Activated naive CD8-positive, alpha-beta T cell treated with anti-CD3 and anti-CD28 coated beads, Interleukin-2, amount 50 U/mL, for 16 hours (primary cell): ENCODE measurements around the gene VDAC2.

Experiments used
- DNase-seq: peaks from one replicate; pipeline ENCODE4 v3.0.0-alpha.2; 2020; ENCODE audit warnings: low read depth, low spot score

VDAC2 gene

DNA sequence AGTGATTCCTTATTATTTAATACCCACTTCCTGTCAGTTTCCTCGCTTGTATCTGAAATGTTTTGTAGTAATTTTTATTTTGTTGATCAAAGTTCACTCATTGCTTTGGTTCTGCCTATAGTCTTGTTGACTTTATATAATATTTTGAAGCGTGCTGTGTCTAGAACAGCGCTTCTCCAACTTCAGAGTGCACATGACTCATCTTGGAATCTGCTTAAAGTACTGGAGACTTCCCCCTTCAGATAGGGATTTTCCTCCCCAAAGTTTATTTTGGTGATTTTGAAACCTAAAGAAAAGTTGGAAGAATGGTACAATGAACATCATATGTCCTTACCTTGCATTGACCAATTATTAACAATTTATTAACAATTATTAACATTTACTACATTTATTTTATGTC, 19.4 kb downstream of the VDAC2 start:
- no peak for DNase-seq

DNA sequence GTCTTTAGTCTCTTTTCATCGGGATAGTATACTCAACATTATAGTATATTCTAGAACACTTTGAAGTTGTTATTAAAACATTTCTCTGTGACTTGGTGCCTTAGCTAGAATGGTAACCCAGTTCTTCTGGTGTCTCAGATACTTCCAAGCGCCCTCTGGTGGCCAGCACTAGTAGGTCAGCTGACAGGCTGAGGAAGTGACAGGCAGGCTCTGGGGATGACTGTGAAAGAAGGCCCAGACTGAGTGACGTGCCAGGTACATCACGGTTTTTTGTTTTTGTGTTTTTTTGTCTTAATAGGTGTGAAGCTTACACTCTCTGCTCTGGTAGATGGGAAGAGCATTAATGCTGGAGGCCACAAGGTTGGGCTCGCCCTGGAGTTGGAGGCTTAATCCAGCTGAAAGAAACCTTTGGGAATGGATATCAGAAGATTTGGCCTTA, 20.0 kb downstream of the VDAC2 start:
- DNase-seq: peak; percentile 85

- DNase-seq: no peak
Observed at GRCh38 chr10:75231672-75232581, 21.3 kb downstream of the VDAC2 start.

DNA sequence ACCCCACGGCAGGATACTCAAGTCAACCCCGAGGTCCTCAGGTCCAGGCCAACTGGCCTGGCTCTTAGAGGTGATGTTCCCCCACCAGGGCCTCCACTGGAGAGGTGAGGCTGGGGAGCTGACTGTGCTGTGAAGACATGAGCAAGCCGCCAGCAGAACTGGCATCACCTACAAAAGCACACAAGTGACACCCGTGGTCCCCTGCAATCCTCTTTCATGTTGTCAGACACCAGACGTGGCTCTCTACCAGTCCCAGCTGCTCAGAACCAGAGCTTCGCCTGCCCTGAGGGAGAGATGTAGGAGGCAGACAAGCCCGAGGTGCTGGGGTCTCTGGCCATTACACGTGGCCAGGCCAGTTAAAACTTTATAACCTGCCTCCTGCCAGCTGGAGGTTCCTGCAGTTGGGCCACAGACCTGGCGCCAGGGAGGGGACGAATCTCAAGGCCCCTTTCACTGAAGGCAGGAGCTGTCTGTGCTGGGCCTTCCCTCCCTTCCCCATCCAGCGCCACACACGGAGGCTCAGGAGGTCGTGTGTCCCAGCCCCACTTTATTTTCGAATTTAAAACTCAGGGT, 22.9 kb downstream of the VDAC2 start:
- no peak for DNase-seq

GRCh38 chr10:75234017-75234682, 23.6 kb downstream of the VDAC2 start:
- DNase-seq: peak; percentile 91

GRCh38 chr10:75234683-75235374, 24.2 kb downstream of the VDAC2 start:
- no peak for DNase-seq

DNA sequence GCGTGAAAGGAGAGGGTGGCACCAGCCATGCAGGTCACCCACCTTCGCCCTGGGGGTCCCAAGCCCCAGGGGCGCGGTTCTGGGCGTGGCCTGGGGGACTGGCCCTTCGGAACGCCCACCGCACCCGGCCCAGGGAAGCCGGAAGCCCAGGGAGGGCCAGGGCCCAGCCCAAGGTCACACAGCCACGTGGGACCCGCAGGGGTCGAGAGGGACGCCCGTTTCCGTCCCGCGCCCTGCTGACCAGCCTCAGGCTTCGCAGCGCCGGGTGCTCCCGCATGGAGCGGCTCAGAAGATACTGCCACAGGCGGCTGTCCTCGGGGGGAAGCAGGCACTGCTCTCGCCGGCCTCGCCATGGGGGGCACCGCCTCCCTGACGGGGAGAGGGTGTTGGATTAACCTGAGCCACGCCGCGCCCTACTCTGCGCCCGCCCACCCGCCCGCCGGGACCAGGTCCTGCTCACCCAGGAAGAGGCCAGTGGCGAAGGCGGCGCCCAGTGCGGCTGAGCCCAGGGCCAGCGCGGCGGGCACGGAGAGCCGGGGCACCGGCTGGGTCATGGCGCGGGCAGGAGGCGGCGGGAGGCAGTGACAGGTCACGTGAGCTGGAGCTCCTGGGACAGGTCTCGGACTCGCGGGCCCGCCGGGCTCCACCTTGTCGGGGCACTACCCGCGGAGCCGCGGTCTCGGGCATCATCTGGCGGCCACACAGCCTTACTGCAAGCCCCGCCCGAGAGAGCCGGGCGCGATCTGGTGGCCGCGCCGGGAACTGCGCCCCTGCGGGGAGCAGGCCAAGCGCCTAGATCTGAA, 25.0 kb downstream of the VDAC2 start, which contains the start of gene COMTD1:
TSS of gene COMTD1 (minus strand) at position 583 of the 803 bp plus-strand sequence. CDS start at position 554, 29 bp downstream.
- peak; percentile 87 for DNase-seq

DNA sequence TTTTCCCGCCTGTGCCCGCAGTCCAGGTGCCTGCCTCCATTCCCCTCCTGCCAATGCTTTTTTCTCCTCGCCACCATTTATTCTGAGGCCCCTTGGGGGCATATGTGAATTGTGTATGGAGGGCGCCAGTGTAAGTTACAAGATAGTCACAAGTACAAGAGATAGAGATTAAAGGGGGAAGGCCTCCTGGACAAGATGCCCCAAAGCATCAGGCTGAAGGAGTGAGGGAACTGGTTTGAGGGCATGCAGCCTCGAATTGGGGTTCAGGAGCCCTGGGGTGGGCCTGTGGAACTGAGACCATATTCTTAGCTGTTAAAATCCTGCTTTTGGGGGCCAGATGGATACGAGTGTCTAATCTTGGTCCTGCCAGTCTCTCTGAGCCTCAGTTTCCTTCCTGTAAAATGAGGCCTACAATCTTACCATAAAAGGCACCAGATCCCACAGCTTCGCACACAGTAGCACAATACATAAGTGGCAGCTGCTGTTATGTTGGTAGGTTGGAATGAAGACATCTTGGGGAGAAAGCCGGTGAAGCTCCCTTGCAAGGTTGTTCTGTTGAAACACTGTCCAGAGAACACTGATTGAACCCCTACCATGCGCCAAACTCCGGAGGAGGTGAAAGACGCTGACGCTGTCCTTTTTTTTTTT, 25.7 kb downstream of the VDAC2 start:
- no peak for DNase-seq

GRCh38 chr10:75238182-75239095, 27.8 kb downstream of the VDAC2 start:
- DNase-seq: no peak

DNA sequence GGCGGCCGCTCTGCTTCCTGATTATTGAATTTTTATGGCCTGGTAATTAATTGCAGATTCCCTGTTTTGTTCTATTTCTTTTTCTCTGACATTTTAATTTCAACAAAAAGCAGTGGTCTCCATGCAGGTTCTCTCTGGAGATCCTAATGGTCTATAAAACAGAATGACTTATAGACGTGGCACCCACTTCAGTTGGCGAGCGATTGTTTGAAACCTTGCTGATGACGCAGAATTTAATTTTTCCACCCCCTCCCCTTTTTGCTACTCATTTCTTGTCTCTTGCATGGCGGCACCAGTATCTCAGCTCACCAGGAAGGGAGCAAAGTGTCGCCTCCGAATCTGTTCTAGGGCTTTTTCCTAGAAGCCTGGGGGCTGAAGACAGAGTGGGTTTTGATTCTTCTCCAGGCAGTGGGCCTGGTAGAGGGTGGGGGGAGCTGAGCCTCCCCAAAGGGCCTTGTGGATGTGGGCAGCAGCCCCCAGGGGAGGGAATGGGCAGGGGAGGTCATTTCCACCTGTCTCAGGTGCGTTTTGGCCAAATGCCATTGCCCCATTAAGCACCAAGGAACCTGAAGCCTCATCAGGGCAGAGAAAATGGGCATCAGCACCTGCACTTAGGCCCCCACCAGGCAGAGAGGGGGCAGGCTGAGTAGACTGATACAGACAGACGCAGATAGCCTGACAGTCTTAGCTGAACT, 28.6 kb downstream of the VDAC2 start:
- no peak for DNase-seq

DNA sequence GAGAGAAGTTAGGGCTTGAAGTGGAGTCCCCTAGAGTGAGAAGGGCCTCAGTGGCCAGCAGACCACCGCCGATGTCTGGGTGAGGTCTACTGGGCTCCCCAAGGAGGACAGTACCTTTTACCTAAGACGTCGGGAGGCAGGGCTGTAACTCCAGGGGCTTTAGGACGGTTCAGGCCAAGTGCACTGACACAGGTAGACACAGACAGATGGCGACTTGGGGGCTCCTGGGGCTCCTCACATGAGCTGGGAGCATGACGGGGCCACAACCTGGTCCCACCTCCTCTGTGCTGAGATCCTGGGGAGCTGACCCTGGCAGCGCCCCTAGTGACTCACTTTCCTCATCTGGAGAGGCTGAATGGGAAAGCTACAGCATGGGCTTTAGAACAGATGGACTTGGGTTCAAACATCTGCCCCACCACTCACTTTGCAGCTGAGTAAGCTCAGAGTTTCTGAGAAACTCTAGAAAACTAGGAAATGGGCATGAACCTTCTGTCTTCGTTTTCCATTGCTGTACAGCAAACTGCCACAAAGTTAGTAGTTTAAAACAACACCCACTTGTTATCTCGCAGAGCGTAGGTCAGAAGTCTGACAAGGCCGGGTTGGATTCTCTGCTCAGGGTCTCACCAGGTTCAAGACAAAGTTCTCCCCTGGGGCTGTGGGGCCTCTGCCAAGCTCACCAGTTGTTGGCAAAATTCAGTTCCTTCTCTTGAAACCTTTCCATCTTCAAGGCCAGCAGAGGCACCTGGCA, 29.9 kb downstream of the VDAC2 start:
- no peak for DNase-seq

- DNase-seq: no peak
Observed at GRCh38 chr10:75243426-75243825, 32.8 kb downstream of the VDAC2 start.

DNA sequence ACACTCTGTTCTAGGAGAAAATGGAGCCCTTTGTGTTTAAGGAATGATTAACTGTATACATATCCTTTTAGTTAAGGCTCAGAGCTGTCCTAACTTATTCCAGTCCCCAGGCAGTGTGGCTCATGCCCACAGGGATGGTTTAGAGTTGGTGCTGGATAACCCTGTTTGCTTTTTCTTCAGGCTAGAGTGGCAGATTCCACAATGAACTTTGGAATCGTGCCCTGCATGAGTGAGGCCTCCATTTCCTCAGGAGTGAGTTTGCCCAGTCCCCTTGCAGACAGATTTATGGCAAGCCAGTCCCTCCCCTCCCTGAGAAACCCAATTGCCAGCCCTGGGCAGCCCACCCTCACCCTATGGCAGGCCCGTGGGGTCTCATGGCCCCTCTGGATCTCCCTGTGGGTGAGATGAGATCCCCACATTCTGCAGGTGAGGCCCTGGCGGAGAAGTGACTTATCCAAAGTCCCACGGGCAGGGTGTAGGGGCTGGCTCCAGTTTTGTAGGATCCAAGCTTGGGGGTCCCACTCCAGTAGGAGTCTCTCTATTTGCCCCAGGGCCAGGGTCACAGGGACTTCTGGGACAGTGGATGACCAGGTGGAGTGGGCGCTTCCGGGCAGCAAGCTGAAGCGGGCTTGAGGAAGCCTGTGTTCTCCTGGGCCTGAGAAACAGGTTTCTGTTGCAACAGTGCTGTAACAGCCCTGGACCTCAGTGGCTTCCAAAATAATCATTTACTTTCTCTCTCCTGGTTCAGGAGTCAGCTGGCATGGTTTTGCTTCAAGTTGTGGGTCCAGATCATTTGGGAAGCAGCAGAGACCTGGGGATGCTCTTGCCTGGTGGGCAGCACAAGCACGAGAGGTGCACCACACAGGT, 34.1 kb downstream of the VDAC2 start:
- DNase-seq: no peak

DNA sequence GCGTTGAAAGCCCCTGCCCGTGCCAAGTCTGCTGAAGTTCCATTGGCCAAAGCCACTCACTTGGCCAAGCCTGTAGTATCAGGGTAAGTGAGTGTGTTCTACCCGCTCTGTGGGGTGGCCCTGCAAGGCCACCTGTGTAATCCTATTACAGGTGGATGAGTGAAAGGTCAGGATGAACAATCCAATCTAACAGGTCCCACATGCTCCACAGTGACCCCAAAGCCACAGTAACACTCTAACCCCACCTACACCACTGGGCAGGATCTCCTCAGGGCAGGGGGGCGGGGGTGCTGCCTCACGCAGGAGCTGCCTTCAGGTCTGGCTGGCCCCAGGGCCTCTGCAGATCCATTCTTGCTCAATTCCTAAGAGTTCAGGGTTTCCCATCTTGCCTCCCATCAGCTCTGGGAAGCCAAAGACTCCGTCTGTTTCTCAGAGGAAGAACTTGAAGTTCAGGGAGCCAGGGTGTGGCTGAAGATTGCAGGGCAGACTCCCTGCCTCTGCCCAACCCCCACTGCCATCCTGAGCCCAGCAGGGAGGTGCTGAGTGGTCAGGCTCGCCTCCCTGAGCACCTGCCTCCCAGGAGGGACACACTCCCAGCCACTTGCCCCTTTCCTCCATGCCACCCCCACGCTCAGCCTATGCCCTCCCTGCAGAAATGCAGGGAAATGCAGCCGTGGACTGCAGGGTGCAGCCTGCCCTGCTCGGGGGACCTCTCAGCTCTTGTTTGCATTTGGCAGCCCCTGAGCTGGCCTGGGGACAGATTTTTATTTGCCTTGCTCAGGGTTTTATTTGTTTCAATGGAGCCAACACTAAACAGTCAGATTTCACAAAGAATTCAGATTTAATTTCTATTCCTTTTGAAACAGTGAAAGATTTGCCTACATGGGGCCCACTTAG, 35.0 kb downstream of the VDAC2 start:
- no peak for DNase-seq

DNA sequence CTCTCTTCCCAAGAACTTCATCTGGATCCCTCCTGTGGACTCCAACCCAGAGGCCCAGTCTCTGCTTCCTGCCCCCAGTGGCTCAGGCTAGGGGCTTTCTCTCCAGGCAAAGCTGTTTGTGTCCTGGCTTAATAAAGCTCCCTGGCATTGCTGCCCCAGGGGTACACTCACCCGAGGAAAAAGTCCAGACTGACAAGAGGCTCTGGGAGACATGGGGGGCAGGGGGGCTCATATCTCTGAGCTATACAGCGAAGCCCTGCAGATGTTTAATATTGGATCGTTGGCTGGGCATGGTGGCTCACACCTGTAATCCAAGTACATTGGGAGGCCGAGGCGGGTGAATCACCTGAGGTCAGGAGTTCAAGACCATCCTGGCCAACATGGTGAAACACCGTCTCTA, 35.9 kb downstream of the VDAC2 start:
- DNase-seq: no peak

DNA sequence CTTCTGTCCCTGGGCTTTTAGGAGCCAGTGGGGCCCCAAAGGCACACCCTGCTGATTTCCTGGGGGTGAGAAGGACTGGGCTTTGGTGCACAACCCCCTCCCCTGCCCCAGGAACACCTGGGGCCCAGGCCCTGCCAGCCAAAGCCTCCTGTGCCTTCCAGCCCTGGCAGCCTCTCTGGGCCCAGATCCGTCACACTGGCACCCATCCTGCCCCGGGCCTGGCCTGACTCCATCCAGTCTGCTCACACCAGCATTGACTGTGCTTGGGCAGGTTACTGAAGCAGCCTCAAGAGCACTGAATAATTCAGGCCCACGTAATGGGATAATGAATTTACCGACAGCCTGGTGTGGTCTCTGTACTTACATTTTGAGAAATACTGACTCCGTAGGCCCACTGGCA, 37.2 kb downstream of the VDAC2 start:
- DNase-seq: no peak
